Measurements from ENCODE around the gene TYW1B.
"Not testable (repeated sequence)": the region's sequence is repeated elsewhere in the genome, so short reads cannot be mapped to it uniquely, and the experiment has no call there.

DNA sequence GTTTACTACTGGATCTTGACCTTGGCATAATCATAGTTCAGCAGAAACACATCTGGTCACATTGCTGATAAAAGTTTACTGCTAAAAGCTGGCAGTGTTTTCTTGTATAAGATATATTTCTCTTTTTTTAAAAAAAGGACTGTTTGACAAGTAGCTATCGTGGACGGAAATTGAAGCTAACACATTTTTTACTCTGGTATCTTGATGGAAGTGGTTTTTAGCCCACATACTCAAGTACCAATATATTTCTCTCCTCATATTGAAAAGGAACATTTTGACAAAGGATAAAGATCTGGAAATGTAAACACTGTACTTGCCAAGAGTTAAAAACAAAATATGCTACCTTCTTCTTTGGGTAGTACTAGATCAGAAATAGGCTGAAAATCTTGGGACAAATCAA, 137.8 kb downstream of the TYW1B start:
- TF ChIP-seq CTCF, POLR2AphosphoS5, POLR2A, EP300 (IDR thresholded peaks at IDR 0.05): not testable (repeated sequence)
